DND-41 (cell line): ENCODE data around the gene PRKCA.

Source experiments
- ATAC-seq: fragments of 200-7000 bp; cut with Tn5 transposase; 3 replicates; pipeline ENCODE4 v1.9.1; 2021; ENCODE audit warnings: low read depth; ENCODE audit not compliant: insufficient read depth
- DNase-seq: peaks from one replicate; pipeline ENCODE4 v3.0.0-alpha.2; 2020
- H2AFZ ChIP-seq: 2 replicates; pipeline ENCODE4 v1.6.0; 2012; ENCODE audit warnings: low read depth, low read length
- H3K27ac ChIP-seq: 2 replicates; pipeline ENCODE4 v1.5.1; 2012; ENCODE audit warnings: low read length, inconsistent platforms
- H3K27me3 ChIP-seq: fragments of 200-600 bp; sonication (generic); 2 replicates; pipeline ENCODE4 v1.6.0; 2012; ENCODE audit warnings: low read length, mild to moderate bottlenecking, inconsistent platforms; ENCODE audit not compliant: insufficient read depth, poor library complexity
- H3K36me3 ChIP-seq: 2 replicates; pipeline ENCODE4 v1.5.1; 2012; ENCODE audit warnings: low read length, inconsistent platforms; ENCODE audit not compliant: insufficient read depth
- H3K4me1 ChIP-seq: 2 replicates; pipeline ENCODE4 v1.5.1; 2012; ENCODE audit warnings: mild to moderate bottlenecking, low read length; ENCODE audit not compliant: insufficient read depth
- H3K4me2 ChIP-seq: 2 replicates; pipeline ENCODE4 v1.6.0; 2012; ENCODE audit warnings: mild to moderate bottlenecking, moderate library complexity, low read length, inconsistent platforms; ENCODE audit not compliant: insufficient read depth
- H3K4me3 ChIP-seq, 2 experiments: fragments of 200-600 bp in 1 of 2; shearing (Covaris generic) in 1 of 2; 2 replicates each; pipeline ENCODE4 v1.5.1; 2012 to 2016; ENCODE audit warnings: inconsistent platforms in 2 of 2, low read length in 2 of 2, mild to moderate bottlenecking in 2 of 2, low read depth in 1 of 2, moderate library complexity in 1 of 2
- H3K79me2 ChIP-seq: 2 replicates; pipeline ENCODE4 v1.6.0; 2012; ENCODE audit warnings: low read length, inconsistent platforms; ENCODE audit not compliant: insufficient read depth
- H3K9ac ChIP-seq: 2 replicates; pipeline ENCODE4 v1.6.0; 2012; ENCODE audit warnings: low read depth, mild to moderate bottlenecking, inconsistent platforms, low read length, moderate library complexity
- H3K9me3 ChIP-seq: 2 replicates; pipeline ENCODE4 v1.5.1; 2012; ENCODE audit warnings: low read length, moderate library complexity, mild to moderate bottlenecking, inconsistent platforms; ENCODE audit not compliant: insufficient read depth, severe bottlenecking
- H4K20me1 ChIP-seq: 2 replicates; pipeline ENCODE4 v1.6.0; 2012; ENCODE audit warnings: low read length; ENCODE audit not compliant: insufficient read depth
- CTCF ChIP-seq: IDR thresholded peaks from 2 replicates; pipeline ENCODE4 v1.5.1; 2012; ENCODE audit warnings: borderline replicate concordance, low read length, moderate library complexity, mild to moderate bottlenecking; ENCODE audit not compliant: poor library complexity, severe bottlenecking; ENCODE audit errors: extremely low read depth
- EZH2 ChIP-seq: IDR thresholded peaks from 3 replicates; pipeline ENCODE4 v1.6.1; 2012; ENCODE audit warnings: borderline replicate concordance, low read depth, mild to moderate bottlenecking, moderate library complexity, low read length, inconsistent platforms; ENCODE audit not compliant: severe bottlenecking

PRKCA gene

GRCh38 chr17:66751771-66752170, 449.4 kb downstream of the PRKCA start:
- DNase-seq (no peak), ATAC-seq (no peak)
- Histone ChIP-seq H3K27ac (no peak overlapping the region), H3K36me3 (peaks cover 51% of the 10 kb centered on the region), H3K9me3 (no peaks in the 10 kb centered on the region), H3K9ac (no peak overlapping the region), H3K27me3 (no peaks in the 10 kb centered on the region), H2AFZ (no peak overlapping the region), H4K20me1 (no peaks in the 10 kb centered on the region), H3K79me2 (no peaks in the 10 kb centered on the region), H3K4me3 (no peak overlapping the region), H3K4me2 (no peak overlapping the region), H3K4me1 (no peaks in the 10 kb centered on the region)
- TF ChIP-seq EZH2 (no peak), CTCF (no peak)

GRCh38 chr17:66752411-66752810, 450.0 kb downstream of the PRKCA start:
- H3K9ac ChIP-seq = no peak overlapping the region
- H3K79me2 ChIP-seq = no peaks in the 10 kb centered on the region
- peaks cover 51% of the 10 kb centered on the region for H3K36me3 ChIP-seq
- ATAC-seq (no peak), DNase-seq (no peak)
- no peak overlapping the region for H3K4me2 ChIP-seq
- no peaks in the 10 kb centered on the region for H3K9me3 ChIP-seq
- TF ChIP-seq CTCF (no peak), EZH2 (no peak)
- no peak overlapping the region for H3K27ac ChIP-seq
- no peak overlapping the region for H3K4me3 ChIP-seq
- H2AFZ ChIP-seq = no peak overlapping the region
- no peaks in the 10 kb centered on the region for H3K27me3 ChIP-seq
- H3K4me1 ChIP-seq = no peaks in the 10 kb centered on the region
- no peaks in the 10 kb centered on the region for H4K20me1 ChIP-seq

GRCh38 chr17:66753126-66753920, 450.9 kb downstream of the PRKCA start:
- DNase-seq (no peak), ATAC-seq (no peak)
- no peak overlapping the region for H3K9ac ChIP-seq
- no peak overlapping the region for H3K4me2 ChIP-seq
- no peak overlapping the region for H3K4me3 ChIP-seq
- no peak overlapping the region for H3K27ac ChIP-seq
- TF ChIP-seq CTCF (no peak), EZH2 (no peak)
- no peaks in the 10 kb centered on the region for H3K79me2 ChIP-seq
- no peaks in the 10 kb centered on the region for H3K27me3 ChIP-seq
- no peak overlapping the region for H2AFZ ChIP-seq
- no peaks in the 10 kb centered on the region for H3K4me1 ChIP-seq
- no peaks in the 10 kb centered on the region for H4K20me1 ChIP-seq
- H3K9me3 ChIP-seq = no peaks in the 10 kb centered on the region
- peaks cover 45% of the 10 kb centered on the region for H3K36me3 ChIP-seq
